ENCODE measurements around the gene OSBPL1A. TPM values are rescaled to one million over a fixed set of nuclear protein-coding genes. Genes with fewer than 3 reads are reported as not detected.

Gene OSBPL1A
- total and polyA plus RNA-seq, 10 of the 15 experiments (the other 5 are each of a cell fraction or from before 2014, with no cell fraction given), result 0.02 to 0.83 (median 0.11) TPM; not detected in 6

DNA sequence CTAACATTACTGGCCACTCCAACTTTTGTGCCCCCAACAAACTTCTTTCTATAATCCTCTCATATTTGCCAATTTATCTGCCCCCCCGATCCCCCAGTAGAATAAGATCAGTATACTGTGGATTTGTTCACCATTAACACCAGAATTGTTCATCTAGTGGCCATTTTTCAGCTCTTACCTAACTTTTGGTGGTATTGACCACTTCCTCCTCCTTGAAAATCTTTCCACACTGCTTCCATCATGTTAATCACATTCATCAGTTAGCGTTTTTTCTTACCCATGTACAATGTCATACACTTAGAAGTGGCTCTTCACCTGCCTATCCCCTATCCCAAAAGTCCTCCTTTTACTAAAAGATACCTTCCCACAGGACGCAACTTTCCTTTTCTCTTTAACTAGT lies 35.0 kb upstream of the OSBPL1A start (continued):
- TF ChIP-seq, protein P1, sequence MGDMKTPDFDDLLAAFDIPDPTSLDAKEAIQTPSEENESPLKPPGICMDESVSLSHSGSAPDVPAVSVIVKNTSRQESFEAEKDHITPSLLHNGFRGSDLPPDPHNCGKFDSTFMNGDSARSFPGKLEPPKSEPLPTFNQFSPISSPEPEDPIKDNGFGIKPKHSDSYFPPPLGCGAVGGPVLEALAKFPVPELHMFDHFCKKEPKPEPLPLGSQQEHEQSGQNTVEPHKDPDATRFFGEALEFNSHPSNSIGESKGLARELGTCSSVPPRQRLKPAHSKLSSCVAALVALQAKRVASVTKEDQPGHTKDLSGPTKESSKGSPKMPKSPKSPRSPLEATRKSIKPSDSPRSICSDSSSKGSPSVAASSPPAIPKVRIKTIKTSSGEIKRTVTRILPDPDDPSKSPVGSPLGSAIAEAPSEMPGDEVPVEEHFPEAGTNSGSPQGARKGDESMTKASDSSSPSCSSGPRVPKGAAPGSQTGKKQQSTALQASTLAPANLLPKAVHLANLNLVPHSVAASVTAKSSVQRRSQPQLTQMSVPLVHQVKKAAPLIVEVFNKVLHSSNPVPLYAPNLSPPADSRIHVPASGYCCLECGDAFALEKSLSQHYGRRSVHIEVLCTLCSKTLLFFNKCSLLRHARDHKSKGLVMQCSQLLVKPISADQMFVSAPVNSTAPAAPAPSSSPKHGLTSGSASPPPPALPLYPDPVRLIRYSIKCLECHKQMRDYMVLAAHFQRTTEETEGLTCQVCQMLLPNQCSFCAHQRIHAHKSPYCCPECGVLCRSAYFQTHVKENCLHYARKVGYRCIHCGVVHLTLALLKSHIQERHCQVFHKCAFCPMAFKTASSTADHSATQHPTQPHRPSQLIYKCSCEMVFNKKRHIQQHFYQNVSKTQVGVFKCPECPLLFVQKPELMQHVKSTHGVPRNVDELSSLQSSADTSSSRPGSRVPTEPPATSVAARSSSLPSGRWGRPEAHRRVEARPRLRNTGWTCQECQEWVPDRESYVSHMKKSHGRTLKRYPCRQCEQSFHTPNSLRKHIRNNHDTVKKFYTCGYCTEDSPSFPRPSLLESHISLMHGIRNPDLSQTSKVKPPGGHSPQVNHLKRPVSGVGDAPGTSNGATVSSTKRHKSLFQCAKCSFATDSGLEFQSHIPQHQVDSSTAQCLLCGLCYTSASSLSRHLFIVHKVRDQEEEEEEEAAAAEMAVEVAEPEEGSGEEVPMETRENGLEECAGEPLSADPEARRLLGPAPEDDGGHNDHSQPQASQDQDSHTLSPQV (IDR thresholded peaks at IDR 0.05), result no peak
- no peak for TF ChIP-seq MEF2A (IDR thresholded peaks at IDR 0.05; ENCODE audit: insufficient read depth, low read depth, low read length)
- TF ChIP-seq TCF7 (IDR thresholded peaks at IDR 0.05; ENCODE audit: borderline replicate concordance), result no peak

DNA sequence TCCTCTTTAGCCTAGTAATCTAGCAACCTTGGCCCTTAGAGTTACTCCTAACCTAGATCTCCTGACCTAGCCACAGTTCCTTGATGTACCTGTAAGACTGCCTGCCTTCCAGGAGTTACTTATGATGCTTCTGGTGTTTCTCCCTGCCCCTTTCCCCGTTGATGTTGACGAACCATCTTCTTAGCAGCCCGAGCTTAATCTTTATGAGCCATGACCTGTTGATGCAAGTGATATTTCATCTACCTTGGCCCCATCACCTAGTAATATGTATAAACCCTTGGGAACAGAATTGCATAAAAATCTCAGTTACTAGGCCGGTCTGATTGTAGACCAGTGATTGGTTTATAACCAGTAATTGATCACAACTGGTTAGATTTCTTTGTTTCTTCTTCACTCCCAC lies 31.6 kb upstream of the OSBPL1A start:
- ATAC-seq (no peak), FAIRE-seq (no peak), DNase-seq (ENCODE audit: low read depth, low spot score) (no peak)
- RAD21 ChIA-PET (ENCODE audit: unreplicated experiment), result no interaction called here
- Histone ChIP-seq H3K4me1 (ENCODE audit: control insufficient read depth, insufficient read depth, low read length) (peaks cover 6% of the 10 kb centered on the region; the same call in 1 of the 2 replicates), H3K36me3 (ENCODE audit: control insufficient read depth in 2 of 2, insufficient read depth in 2 of 2, low read length in 1 of 2) (no peaks in the 10 kb centered on the region), H3K4me2 (ENCODE audit: control insufficient read depth, insufficient read depth) (no peak overlapping the region), H3K27ac (ENCODE audit: control insufficient read depth, insufficient read depth) (no peak overlapping the region), H3K9ac (ENCODE audit: control insufficient read depth, insufficient read depth, low read length) (no peak overlapping the region), H3K4me3 (no peak overlapping the region), H3K9me3 (replicated peaks; ENCODE audit: control insufficient read depth, insufficient read depth, low read length) (peaks cover 8% of the 10 kb centered on the region; the same call in 2 of the 3 replicates), H3K27me3 (replicated peaks in 1 of 2; ENCODE audit: control insufficient read depth in 2 of 2, insufficient read depth in 2 of 2, low read length in 1 of 2) (no peaks in the 10 kb centered on the region; a peak in 1 of 4 replicates), H2AFZ (ENCODE audit: control insufficient read depth, low read depth, low read length) (no peak overlapping the region), H3K79me2 (ENCODE audit: control insufficient read depth, insufficient read depth, low read length) (no peaks in the 10 kb centered on the region), H4K20me1 (ENCODE audit: control insufficient read depth, insufficient read depth) (no peaks in the 10 kb centered on the region)
- CTCF ChIA-PET, result interaction anchor here (0.7 to 1.3 kb wide), 2 partner anchors 60 to 85 kb away, joined by 3 read pairs; no protein-coding TSS in a partner anchor
- 80% methylated on average over 4 of the region's 4 CpGs for WGBS (ENCODE audit: insufficient coverage, insufficient replicate concordance, low lambda C conversion rate, missing lambda C conversion rate)
- intact Hi-C loops (cut with micrococcal nuclease; ENCODE audit: unreplicated experiment) (no loop called here), in situ Hi-C loops (cut with MboI) (no loop called here)
- no peak for TF ChIP-seq RELA (IDR thresholded peaks at IDR 0.05; ENCODE audit: borderline replicate concordance, partially characterized antibody)
- TF ChIP-seq SP1 (IDR thresholded peaks at IDR 0.05; ENCODE audit: low read depth, low read length), result no peak
- TF ChIP-seq SRF (IDR thresholded peaks at IDR 0.05; ENCODE audit: low read depth in 2 of 2, low read length in 2 of 2), result no peak
- no peak for TF ChIP-seq CHD1 (IDR thresholded peaks at IDR 0.05; ENCODE audit: low read depth, low read length)
- TF ChIP-seq NFXL1 (IDR thresholded peaks at IDR 0.05; ENCODE audit: borderline replicate concordance), result no peak
- no peak for TF ChIP-seq IRF4 (IDR thresholded peaks at IDR 0.05; ENCODE audit: low read depth, low read length)
- no peak for TF ChIP-seq RB1 (IDR thresholded peaks at IDR 0.05; ENCODE audit: borderline replicate concordance)
- no peak for TF ChIP-seq IKZF1 (conservative IDR thresholded peaks at IDR 0.05)
- TF ChIP-seq, protein P2, sequence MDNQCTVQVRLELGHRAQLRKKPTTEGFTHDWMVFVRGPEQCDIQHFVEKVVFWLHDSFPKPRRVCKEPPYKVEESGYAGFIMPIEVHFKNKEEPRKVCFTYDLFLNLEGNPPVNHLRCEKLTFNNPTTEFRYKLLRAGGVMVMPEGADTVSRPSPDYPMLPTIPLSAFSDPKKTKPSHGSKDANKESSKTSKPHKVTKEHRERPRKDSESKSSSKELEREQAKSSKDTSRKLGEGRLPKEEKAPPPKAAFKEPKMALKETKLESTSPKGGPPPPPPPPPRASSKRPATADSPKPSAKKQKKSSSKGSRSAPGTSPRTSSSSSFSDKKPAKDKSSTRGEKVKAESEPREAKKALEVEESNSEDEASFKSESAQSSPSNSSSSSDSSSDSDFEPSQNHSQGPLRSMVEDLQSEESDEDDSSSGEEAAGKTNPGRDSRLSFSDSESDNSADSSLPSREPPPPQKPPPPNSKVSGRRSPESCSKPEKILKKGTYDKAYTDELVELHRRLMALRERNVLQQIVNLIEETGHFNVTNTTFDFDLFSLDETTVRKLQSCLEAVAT (IDR thresholded peaks at IDR 0.05), result no peak
- TF ChIP-seq HDAC6 (IDR thresholded peaks at IDR 0.05; ENCODE audit: unreplicated experiment), result no peak
- TF ChIP-seq ZNF274 (IDR thresholded peaks at IDR 0.05; ENCODE audit: insufficient read depth, insufficient read length), result no peak
- no peak for TF ChIP-seq MTA3 (IDR thresholded peaks at IDR 0.05; ENCODE audit: borderline replicate concordance, low read length)
- SMC1A ChIA-PET (ENCODE audit: uncharacterized antibody, unreplicated experiment), result interaction anchor here (1.0 kb wide), 1 partner anchor 70 kb away, joined by 3 read pairs; no protein-coding TSS in a partner anchor
- no TSS peak for BruUV-seq (replicated peaks)
- POLR2A ChIA-PET, result no interaction called here
